Measurements from ENCODE around the gene ZNF618.

GRCh38 chr9:113890704-113891103, 14.6 kb downstream of the ZNF618 start:
- no peak for TF ChIP-seq CTCF (optimal IDR thresholded peaks at IDR 0.05 in 1 of 3, IDR thresholded peaks at IDR 0.05 in 1 of 3, conservative IDR thresholded peaks at IDR 0.05 in 1 of 3; ENCODE audit: extremely low read depth in 1 of 3, insufficient read depth in 2 of 3, low read length in 3 of 3)
- TF ChIP-seq EZH2 (IDR thresholded peaks at IDR 0.05; ENCODE audit: low read length): no peak
